ENCODE measurements around the gene VPS8. TPM values are rescaled to one million over a fixed set of nuclear protein-coding genes. Genes with fewer than 3 reads are reported as not detected.

VPS8 gene
- total RNA-seq, 2 donors from 2014 or later = 39.2 to 52.7 TPM

DNA sequence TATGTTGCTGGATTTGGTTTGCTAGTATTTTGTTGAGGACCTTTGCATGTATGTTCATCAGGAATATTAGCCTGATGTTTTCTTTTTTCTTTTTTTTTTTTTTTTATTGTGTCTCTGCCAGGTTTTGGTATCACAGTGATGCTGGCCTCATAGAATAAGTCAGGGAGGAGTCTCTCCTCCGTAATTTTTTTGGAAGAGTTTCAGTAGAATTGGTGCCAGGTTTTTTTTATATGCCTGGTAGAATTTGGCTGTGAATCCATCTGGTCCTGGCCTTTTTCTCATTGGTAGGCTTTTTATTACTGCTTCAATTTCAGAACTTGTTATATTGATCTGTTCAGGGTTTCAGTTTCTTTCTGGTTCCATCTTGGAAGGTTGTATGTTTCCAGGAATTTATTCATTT is 165.8 kb downstream of the VPS8 start:
- Histone ChIP-seq H3K27me3 (no peaks in the 10 kb centered on the region), H3K4me3 (no peak overlapping the region), H3K9me3 (no peaks in the 10 kb centered on the region), H3K27ac (no peak overlapping the region), H3K4me1 (no peaks in the 10 kb centered on the region), H3K36me3 (replicated peaks in 1 of 2; ENCODE audit: insufficient read depth in 1 of 2, low read depth in 2 of 2) (no peaks in the 10 kb centered on the region)
- TF ChIP-seq, protein P1, sequence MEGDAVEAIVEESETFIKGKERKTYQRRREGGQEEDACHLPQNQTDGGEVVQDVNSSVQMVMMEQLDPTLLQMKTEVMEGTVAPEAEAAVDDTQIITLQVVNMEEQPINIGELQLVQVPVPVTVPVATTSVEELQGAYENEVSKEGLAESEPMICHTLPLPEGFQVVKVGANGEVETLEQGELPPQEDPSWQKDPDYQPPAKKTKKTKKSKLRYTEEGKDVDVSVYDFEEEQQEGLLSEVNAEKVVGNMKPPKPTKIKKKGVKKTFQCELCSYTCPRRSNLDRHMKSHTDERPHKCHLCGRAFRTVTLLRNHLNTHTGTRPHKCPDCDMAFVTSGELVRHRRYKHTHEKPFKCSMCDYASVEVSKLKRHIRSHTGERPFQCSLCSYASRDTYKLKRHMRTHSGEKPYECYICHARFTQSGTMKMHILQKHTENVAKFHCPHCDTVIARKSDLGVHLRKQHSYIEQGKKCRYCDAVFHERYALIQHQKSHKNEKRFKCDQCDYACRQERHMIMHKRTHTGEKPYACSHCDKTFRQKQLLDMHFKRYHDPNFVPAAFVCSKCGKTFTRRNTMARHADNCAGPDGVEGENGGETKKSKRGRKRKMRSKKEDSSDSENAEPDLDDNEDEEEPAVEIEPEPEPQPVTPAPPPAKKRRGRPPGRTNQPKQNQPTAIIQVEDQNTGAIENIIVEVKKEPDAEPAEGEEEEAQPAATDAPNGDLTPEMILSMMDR (IDR thresholded peaks at IDR 0.05) = no peak
- TF ChIP-seq POLR2A (IDR thresholded peaks at IDR 0.05) = no peak
- no peak for ATAC-seq
- intact Hi-C loops (cut with DNase I) = no loop called here
- 12 to 36% methylated on average over 1 of the region's 1 CpG for WGBS, 2 donors
- no peak for DNase-seq

DNA sequence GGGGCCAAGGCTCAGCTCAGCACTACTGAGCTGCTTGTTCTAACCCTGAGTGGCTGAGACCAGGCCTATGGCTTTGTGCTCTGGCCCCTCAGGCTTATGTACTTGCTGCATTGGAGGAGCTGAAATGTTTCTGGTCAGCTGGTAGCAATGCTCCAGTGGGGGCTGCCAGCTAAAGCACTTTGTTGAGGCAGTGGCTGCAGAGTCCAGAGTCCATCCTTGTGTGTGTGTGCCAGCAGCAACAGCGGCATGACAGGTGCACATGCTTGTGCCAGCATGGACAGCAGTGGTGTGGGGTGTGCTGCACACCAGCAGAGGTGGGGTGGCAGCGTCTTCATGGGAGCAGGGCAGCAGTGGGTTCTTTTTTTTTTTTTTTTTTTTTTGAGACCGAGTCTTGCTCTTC is 169.1 kb downstream of the VPS8 start:
- Histone ChIP-seq H3K27me3 (no peaks in the 10 kb centered on the region), H3K9me3 (no peaks in the 10 kb centered on the region), H3K4me1 (no peaks in the 10 kb centered on the region), H3K27ac (no peak overlapping the region), H3K4me3 (no peak overlapping the region), H3K36me3 (replicated peaks in 1 of 2; ENCODE audit: insufficient read depth in 1 of 2, low read depth in 2 of 2) (no peaks in the 10 kb centered on the region)
- peak; percentile 15 to 73 (median 50) for DNase-seq
- WGBS, 2 donors = 59 to 65% methylated on average over 3 of the region's 3 CpGs
- intact Hi-C loops (cut with DNase I) = no loop called here
- TF ChIP-seq POLR2A (IDR thresholded peaks at IDR 0.05) = no peak
- TF ChIP-seq, protein P1 (IDR thresholded peaks at IDR 0.05) = no peak
- peak; percentile 53 for ATAC-seq

DNA sequence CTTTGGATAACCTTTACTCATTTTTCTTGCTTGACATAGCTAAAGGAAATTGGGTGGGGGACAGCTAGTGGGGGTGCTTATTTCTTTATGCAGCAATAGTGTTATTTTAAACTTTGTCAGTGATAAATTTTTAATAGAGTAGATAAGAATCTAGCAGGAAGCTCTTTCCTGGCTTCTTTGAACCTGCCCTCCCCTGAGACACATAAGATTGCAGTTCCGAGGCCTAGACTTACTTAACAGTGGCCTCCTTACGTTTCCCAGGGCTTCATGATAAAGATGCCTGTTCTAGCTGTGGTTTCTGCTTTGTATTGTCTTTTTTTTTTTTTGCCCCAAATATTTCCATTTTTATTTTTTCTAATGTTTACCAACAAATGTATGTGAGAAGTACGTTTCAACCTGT is 170.1 kb downstream of the VPS8 start:
- Histone ChIP-seq H3K36me3 (replicated peaks in 1 of 2; ENCODE audit: insufficient read depth in 1 of 2, low read depth in 2 of 2) (peaks cover 0 to 2% of the 10 kb centered on the region in 2 donors), H3K4me3 (no peak overlapping the region), H3K27me3 (no peaks in the 10 kb centered on the region), H3K27ac (no peak overlapping the region), H3K9me3 (no peaks in the 10 kb centered on the region), H3K4me1 (no peaks in the 10 kb centered on the region)
- WGBS, 2 donors = 75% methylated on average over 3 of the region's 3 CpGs
- ATAC-seq (no peak), DNase-seq (no peak)
- TF ChIP-seq POLR2A (IDR thresholded peaks at IDR 0.05) = no peak
- TF ChIP-seq, protein P1 (IDR thresholded peaks at IDR 0.05) = no peak
- intact Hi-C loops (cut with DNase I) = no loop called here

DNA sequence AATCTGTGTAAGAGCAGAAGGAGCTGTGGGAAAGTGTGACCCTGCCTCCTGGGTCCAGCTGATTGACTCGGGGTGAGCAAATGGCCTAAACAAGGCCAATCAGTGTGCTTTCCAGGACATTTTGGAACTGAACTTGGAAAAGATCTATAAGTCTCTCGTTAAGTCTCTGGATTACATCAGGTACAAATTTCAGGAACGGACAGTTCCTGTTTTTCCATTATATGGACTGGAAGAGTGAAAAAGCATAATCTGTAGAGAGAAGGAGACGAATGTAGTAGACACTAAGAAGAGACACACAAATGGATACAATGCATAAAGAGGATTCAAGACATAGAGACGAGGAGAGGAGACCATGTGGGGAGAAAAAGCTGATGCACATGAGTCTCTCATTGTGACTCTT is 173.6 kb downstream of the VPS8 start:
- 88 to 90% methylated on average over 5 of the region's 5 CpGs for WGBS, 2 donors
- intact Hi-C loops (cut with DNase I) = no loop called here
- Histone ChIP-seq H3K4me1 (no peaks in the 10 kb centered on the region), H3K9me3 (no peaks in the 10 kb centered on the region), H3K27me3 (no peaks in the 10 kb centered on the region), H3K36me3 (replicated peaks in 1 of 2; ENCODE audit: insufficient read depth in 1 of 2, low read depth in 2 of 2) (peaks cover 0 to 3% of the 10 kb centered on the region in 2 donors), H3K27ac (no peak overlapping the region), H3K4me3 (no peak overlapping the region)
- no peak for ATAC-seq
- TF ChIP-seq POLR2A (IDR thresholded peaks at IDR 0.05) = no peak
- no peak for DNase-seq

DNA sequence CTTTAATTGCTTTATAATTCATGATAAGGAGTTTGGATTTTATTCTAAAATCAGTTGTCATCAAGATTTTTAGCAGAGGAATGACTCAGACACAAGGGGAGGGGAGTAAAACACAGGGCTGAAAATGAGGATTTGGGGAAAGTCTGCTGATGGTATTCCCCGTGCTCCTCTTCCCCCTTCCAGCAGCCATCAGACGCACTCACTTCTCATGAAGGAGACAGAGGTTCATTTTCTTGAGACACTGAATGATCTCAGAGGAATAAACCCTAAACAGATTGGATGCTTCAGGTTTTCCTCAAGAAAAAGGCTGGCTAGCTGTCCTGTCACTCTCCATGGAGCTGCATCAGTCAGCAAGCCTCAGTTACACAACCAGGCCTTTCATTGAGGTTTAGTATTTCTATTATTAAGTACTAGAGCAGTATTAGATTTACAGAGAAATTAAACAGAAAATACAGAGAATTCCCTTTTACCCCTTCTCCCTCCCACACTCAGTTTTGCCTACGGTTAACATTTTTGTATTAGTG is 174.5 kb downstream of the VPS8 start:
- DNase-seq (no peak), ATAC-seq (no peak)
- Histone ChIP-seq H3K27me3 (no peaks in the 10 kb centered on the region), H3K4me3 (no peak overlapping the region), H3K36me3 (replicated peaks in 1 of 2; ENCODE audit: insufficient read depth in 1 of 2, low read depth in 2 of 2) (peaks cover 0 to 3% of the 10 kb centered on the region in 2 donors), H3K9me3 (no peaks in the 10 kb centered on the region), H3K27ac (no peak overlapping the region), H3K4me1 (no peaks in the 10 kb centered on the region)
- no peak for TF ChIP-seq POLR2A (IDR thresholded peaks at IDR 0.05)
- TF ChIP-seq, protein P1 (IDR thresholded peaks at IDR 0.05) = no peak
- intact Hi-C loops (cut with DNase I) = no loop called here
- WGBS, 2 donors = 86 to 96% methylated on average over 3 of the region's 3 CpGs

All from body of pancreas (tissue), 4 donors.